Measurements from ENCODE around the gene WWC1. TPM values are rescaled to one million over a fixed set of nuclear protein-coding genes. Genes with fewer than 3 reads are reported as not detected.
A peak's percentile ranks its signal among the peaks of the same experiment; 100 is the strongest.

WWC1 gene
- total RNA-seq, 2 donors from 2014 or later: 45.3 to 52.6 TPM

DNA sequence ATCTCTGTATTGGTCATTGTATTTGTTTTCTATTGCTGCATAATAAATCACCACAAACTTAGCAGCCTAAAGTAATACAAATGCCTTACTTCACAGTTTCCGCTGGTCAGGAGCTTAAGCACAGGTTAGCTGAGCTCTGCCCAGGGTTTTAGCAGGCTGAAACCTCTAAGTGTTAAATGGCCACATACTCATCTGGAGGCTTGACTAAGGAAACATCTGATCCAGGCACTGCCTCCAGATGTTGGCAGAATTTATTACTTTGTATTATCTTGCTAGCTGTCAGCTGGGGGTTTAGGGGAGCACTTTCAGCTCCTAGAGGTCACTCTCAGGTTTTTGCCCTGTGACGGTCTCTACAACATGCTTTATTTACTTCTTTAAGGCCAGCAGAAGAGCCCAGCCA is 171.6 kb downstream of the WWC1 start:
- TF ChIP-seq POLR2AphosphoS5 (IDR thresholded peaks at IDR 0.05): no peak
- TF ChIP-seq, protein P1, sequence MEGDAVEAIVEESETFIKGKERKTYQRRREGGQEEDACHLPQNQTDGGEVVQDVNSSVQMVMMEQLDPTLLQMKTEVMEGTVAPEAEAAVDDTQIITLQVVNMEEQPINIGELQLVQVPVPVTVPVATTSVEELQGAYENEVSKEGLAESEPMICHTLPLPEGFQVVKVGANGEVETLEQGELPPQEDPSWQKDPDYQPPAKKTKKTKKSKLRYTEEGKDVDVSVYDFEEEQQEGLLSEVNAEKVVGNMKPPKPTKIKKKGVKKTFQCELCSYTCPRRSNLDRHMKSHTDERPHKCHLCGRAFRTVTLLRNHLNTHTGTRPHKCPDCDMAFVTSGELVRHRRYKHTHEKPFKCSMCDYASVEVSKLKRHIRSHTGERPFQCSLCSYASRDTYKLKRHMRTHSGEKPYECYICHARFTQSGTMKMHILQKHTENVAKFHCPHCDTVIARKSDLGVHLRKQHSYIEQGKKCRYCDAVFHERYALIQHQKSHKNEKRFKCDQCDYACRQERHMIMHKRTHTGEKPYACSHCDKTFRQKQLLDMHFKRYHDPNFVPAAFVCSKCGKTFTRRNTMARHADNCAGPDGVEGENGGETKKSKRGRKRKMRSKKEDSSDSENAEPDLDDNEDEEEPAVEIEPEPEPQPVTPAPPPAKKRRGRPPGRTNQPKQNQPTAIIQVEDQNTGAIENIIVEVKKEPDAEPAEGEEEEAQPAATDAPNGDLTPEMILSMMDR (IDR thresholded peaks at IDR 0.05): no peak
- TF ChIP-seq POLR2A (IDR thresholded peaks at IDR 0.05): no peak
- WGBS: 95% methylated on average over 2 of the region's 2 CpGs
- no peak overlapping the region for H3K27ac ChIP-seq
- DNase-seq (ENCODE audit: low spot score): no peak
- no peak overlapping the region for H3K4me3 ChIP-seq
- intact Hi-C loops (cut with DNase I): no loop called here
- H3K4me1 ChIP-seq (replicated peaks): no peaks in the 10 kb centered on the region
- no peaks in the 10 kb centered on the region for H3K9me3 ChIP-seq
- H3K27me3 ChIP-seq (replicated peaks; ENCODE audit: insufficient read depth): no peaks in the 10 kb centered on the region
- H3K36me3 ChIP-seq: peaks cover 0 to 2% of the 10 kb centered on the region in 2 donors

DNA sequence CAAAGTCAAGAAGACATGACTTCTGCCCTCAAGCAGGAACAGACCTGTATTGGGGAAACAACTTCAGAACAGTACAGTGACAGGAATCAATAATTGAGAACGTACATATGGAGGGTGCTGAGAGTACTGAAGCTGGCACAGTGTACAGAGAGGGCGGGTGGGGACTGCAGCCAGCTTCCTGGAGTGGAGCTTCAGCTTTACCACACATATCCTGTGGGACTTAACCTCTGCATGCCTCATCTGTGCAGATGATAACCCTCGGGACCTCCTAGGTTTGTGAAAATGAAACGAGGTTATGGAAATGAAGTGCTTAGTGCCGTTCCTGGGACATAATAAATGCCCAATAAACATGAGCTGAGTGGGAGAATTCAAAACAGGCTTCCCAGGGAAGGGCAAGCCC is 172.8 kb downstream of the WWC1 start:
- no peak for DNase-seq (ENCODE audit: low spot score)
- Histone ChIP-seq H3K27me3 (replicated peaks; ENCODE audit: insufficient read depth) (no peaks in the 10 kb centered on the region), H3K9me3 (no peaks in the 10 kb centered on the region), H3K4me3 (no peak overlapping the region), H3K36me3 (peaks cover 0 to 2% of the 10 kb centered on the region in 2 donors), H3K27ac (no peak overlapping the region), H3K4me1 (replicated peaks) (no peaks in the 10 kb centered on the region)
- TF ChIP-seq POLR2AphosphoS5 (IDR thresholded peaks at IDR 0.05): peak; percentile 16
- TF ChIP-seq, protein P1 (IDR thresholded peaks at IDR 0.05): no peak
- no peak for TF ChIP-seq POLR2A (IDR thresholded peaks at IDR 0.05)
- 59% methylated on average over 5 of the region's 5 CpGs for WGBS
- intact Hi-C loops (cut with DNase I): no loop called here

DNA sequence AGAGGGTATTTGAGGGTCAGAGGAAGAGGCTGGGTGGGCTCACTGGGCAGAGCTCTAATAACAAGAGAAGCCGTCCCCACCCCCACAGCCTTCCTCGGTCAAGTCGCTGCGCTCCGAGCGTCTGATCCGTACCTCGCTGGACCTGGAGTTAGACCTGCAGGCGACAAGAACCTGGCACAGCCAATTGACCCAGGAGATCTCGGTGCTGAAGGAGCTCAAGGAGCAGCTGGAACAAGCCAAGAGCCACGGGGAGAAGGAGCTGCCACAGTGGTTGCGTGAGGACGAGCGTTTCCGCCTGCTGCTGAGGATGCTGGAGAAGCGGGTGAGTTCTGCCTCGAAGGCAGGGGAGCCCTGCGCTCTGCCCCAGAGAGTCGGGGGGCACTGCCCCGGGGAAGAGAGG is 173.2 kb downstream of the WWC1 start:
- peaks cover 0 to 2% of the 10 kb centered on the region in 2 donors for H3K36me3 ChIP-seq
- intact Hi-C loops (cut with DNase I): no loop called here
- no peak overlapping the region for H3K4me3 ChIP-seq
- no peaks in the 10 kb centered on the region for H3K27me3 ChIP-seq (replicated peaks; ENCODE audit: insufficient read depth)
- H3K27ac ChIP-seq: no peak overlapping the region
- no peaks in the 10 kb centered on the region for H3K4me1 ChIP-seq (replicated peaks)
- DNase-seq (ENCODE audit: low spot score): no peak
- H3K9me3 ChIP-seq: no peaks in the 10 kb centered on the region
- TF ChIP-seq POLR2AphosphoS5 (IDR thresholded peaks at IDR 0.05) (no peak), POLR2A (IDR thresholded peaks at IDR 0.05) (no peak)
- TF ChIP-seq, protein P1 (IDR thresholded peaks at IDR 0.05): no peak
- 95% methylated on average over 20 of the region's 20 CpGs for WGBS

DNA sequence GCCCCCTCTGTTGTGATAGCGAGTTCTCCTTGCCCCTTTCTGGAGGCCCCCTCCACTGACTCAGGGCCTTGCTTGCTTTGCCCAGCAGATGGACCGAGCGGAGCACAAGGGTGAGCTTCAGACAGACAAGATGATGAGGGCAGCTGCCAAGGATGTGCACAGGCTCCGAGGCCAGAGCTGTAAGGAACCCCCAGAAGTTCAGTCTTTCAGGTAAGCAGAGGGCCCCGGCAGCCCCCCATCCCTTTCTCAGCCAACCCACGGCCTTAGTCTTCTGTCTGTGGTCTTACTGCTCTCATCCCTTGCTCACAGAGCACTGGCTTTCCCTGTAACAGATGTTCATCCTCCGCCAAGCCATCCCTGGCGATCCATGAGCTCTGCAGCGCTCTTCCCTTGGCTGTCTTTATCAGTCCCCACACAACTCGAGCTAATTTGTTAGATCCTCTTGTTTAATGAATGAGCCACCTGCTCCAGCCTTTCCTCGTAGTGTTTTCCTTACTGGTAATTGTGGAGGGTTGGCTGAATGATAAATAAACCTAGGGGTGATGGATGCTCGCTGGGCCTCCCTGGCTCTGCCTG is 176.4 kb downstream of the WWC1 start:
- intact Hi-C loops (cut with DNase I): no loop called here
- WGBS: 91% methylated on average over 12 of the region's 12 CpGs

GRCh38 chr5:168468836-168469235 is 177.4 kb downstream of the WWC1 start:
- DNase-seq (ENCODE audit: low spot score): no peak
- Histone ChIP-seq H3K27me3 (replicated peaks; ENCODE audit: insufficient read depth) (no peaks in the 10 kb centered on the region), H3K9me3 (no peaks in the 10 kb centered on the region), H3K27ac (no peak overlapping the region), H3K36me3 (peaks cover 0 to 2% of the 10 kb centered on the region in 2 donors), H3K4me1 (replicated peaks) (no peaks in the 10 kb centered on the region), H3K4me3 (no peak overlapping the region)
- intact Hi-C loops (cut with DNase I): no loop called here
- WGBS: 91% methylated on average over 8 of the region's 8 CpGs
- no peak for TF ChIP-seq POLR2AphosphoS5 (IDR thresholded peaks at IDR 0.05)
- TF ChIP-seq, protein P1 (IDR thresholded peaks at IDR 0.05): no peak
- TF ChIP-seq POLR2A (IDR thresholded peaks at IDR 0.05): no peak

More for the DNA sequence above, 176.4 kb downstream of the WWC1 start:
- Histone ChIP-seq H3K36me3 (peaks cover 0 to 2% of the 10 kb centered on the region in 2 donors), H3K27me3 (replicated peaks; ENCODE audit: insufficient read depth) (no peaks in the 10 kb centered on the region), H3K4me3 (no peak overlapping the region), H3K4me1 (replicated peaks) (no peaks in the 10 kb centered on the region), H3K9me3 (no peaks in the 10 kb centered on the region), H3K27ac (no peak overlapping the region)
- DNase-seq (ENCODE audit: low spot score): no peak
- TF ChIP-seq POLR2A (IDR thresholded peaks at IDR 0.05) (no peak), POLR2AphosphoS5 (IDR thresholded peaks at IDR 0.05) (no peak)
- TF ChIP-seq, protein P1 (IDR thresholded peaks at IDR 0.05): no peak
